GM18870 (cell line): ENCODE measurements around the gene POT1.

Experiments
- ATAC-seq: cut with Tn5 transposase; IDR thresholded peaks from one replicate; pipeline ENCODE4 v1.9.1; 2021; ENCODE audit warnings: moderate library complexity; ENCODE audit not compliant: unreplicated experiment

Gene POT1

GRCh38 chr7:124776153-124776552 lies 153.5 kb downstream of the POT1 start:
- no peak for ATAC-seq

GRCh38 chr7:124775422-124775821 lies 154.2 kb downstream of the POT1 start:
- ATAC-seq, result no peak

- no peak for ATAC-seq
Measured at GRCh38 chr7:124773938-124774337, 155.7 kb downstream of the POT1 start.

- no peak for ATAC-seq
Measured at GRCh38 chr7:124773339-124773738, 156.3 kb downstream of the POT1 start.
